HepG2 (cell line): ENCODE data around the gene DNAJB12. TPM values are rescaled to one million over a fixed set of nuclear protein-coding genes. Genes with fewer than 3 reads are reported as not detected.

Experiments
- AGO2 ChIP-seq: fragments of 200-400 bp; formaldehyde crosslinking; optimal IDR thresholded peaks from 2 replicates; pipeline ENCODE3; 2017; ENCODE audit warnings: mild to moderate bottlenecking, low read depth, low read length, moderate library complexity
- ARHGAP35 ChIP-seq: sonication (generic); formaldehyde crosslinking; IDR thresholded peaks from 2 replicates; pipeline ENCODE4 v1.9.0; 2022; ENCODE audit warnings: mild to moderate bottlenecking, inconsistent platforms, moderate library complexity, missing genetic modification reagents, borderline replicate concordance
- ARNTL ChIP-seq: sonication (generic); formaldehyde crosslinking; IDR thresholded peaks from 2 replicates; pipeline ENCODE4 v1.4.0; 2020; ENCODE audit warnings: mild to moderate bottlenecking, missing genetic modification reagents
- ATRX ChIP-seq: sonication (generic); formaldehyde crosslinking; IDR thresholded peaks from 2 replicates; pipeline ENCODE4 v1.4.0; 2020; ENCODE audit warnings: missing genetic modification reagents, borderline replicate concordance
- DMAP1 ChIP-seq: IDR thresholded peaks from 2 replicates; pipeline ENCODE4 v1.6.1; 2016
- HHEX ChIP-seq: IDR thresholded peaks from 2 replicates; pipeline ENCODE4 v1.6.1; 2016; ENCODE audit warnings: control low read depth
- IRX3 ChIP-seq: sonication (generic); formaldehyde crosslinking; IDR thresholded peaks from 2 replicates; pipeline ENCODE4 v1.8.1; 2023; ENCODE audit warnings: mild to moderate bottlenecking, low read depth, missing genetic modification reagents, borderline replicate concordance
- JDP2 ChIP-seq: sonication (generic); formaldehyde crosslinking; IDR thresholded peaks from 2 replicates; pipeline ENCODE4 v1.8.1; 2022; ENCODE audit warnings: missing genetic modification reagents, borderline replicate concordance
- ONECUT2 ChIP-seq: sonication (generic); formaldehyde crosslinking; IDR thresholded peaks from 2 replicates; pipeline ENCODE4 v1.4.0; 2020; ENCODE audit warnings: missing genetic modification reagents
- RBFOX2 ChIP-seq: fragments of 200-400 bp; formaldehyde crosslinking; IDR thresholded peaks from 2 replicates; pipeline ENCODE4 v1.6.1; 2017; ENCODE audit warnings: low read depth, mild to moderate bottlenecking, low read length
- REL ChIP-seq: sonication (generic); formaldehyde crosslinking; conservative IDR thresholded peaks from 2 replicates; pipeline ENCODE4 v1.8.0; 2022; ENCODE audit warnings: mild to moderate bottlenecking, missing genetic modification reagents, moderate library complexity
- RORA ChIP-seq: sonication (generic); formaldehyde crosslinking; IDR thresholded peaks from 2 replicates; pipeline ENCODE4 v1.5.0; 2020; ENCODE audit warnings: mild to moderate bottlenecking, missing genetic modification reagents, moderate library complexity
- SIX4 ChIP-seq: sonication (generic); formaldehyde crosslinking; IDR thresholded peaks from 2 replicates; pipeline ENCODE4 v1.4.0; 2020; ENCODE audit warnings: missing genetic modification reagents
- TBL1XR1 ChIP-seq: fragments of 150-350 bp; IDR thresholded peaks from 2 replicates; pipeline ENCODE4 v1.6.1; 2014; ENCODE audit warnings: borderline replicate concordance, low read length; ENCODE audit not compliant: partially characterized antibody
- ZNF292 ChIP-seq: sonication (generic); formaldehyde crosslinking; IDR thresholded peaks from 2 replicates; pipeline ENCODE4 v1.8.1; 2022; ENCODE audit warnings: mild to moderate bottlenecking, low read depth, missing genetic modification reagents, borderline replicate concordance
- ZSCAN30 ChIP-seq: sonication (generic); formaldehyde crosslinking; IDR thresholded peaks from 2 replicates; pipeline ENCODE4 v1.5.0; 2020; ENCODE audit warnings: mild to moderate bottlenecking, missing genetic modification reagents
- polyA plus RNA-seq, 8 experiments: library from polyadenylated mRNA; depleted of rRNA in 3 of 8; stranded (reverse) in 7 of 8; unstranded in 1 of 8; fragments of >200 nt; fragmentation: Illumina TruSeq in 4 of 8; extraction: Trizol in 4 of 8; gene quantifications; 2 replicates each; pipeline versions ENCODE4 v1.2.1 to v1.2.3, GENCODE V29; 2011 to 2016; ENCODE audit warnings: low read depth in 4 of 8, missing spikeins in 1 of 8, mixed read lengths in 1 of 8; ENCODE audit not compliant: insufficient read depth in 1 of 8
- total RNA-seq, 5 experiments: library from RNA; depleted of rRNA; stranded (reverse); fragments of >200 nt; fragmentation: Illumina TruSeq; extraction: Trizol; gene quantifications; 2 replicates each; pipeline ENCODE4 v1.2.3, GENCODE V29; 2016; ENCODE audit warnings: low read depth in 1 of 5
- TF ChIP-seq, protein P1 (sequence below): sonication (generic); formaldehyde crosslinking; IDR thresholded peaks from 2 replicates; pipeline ENCODE4 v1.8.1; 2023; ENCODE audit warnings: mild to moderate bottlenecking, missing genetic modification reagents
- TF ChIP-seq, protein P2 (sequence below): sonication (generic); formaldehyde crosslinking; IDR thresholded peaks from 2 replicates; pipeline ENCODE4 v1.4.0; 2020; ENCODE audit warnings: missing genetic modification reagents, mild to moderate bottlenecking, borderline replicate concordance
- TF ChIP-seq, protein P3 (sequence below): sonication (generic); formaldehyde crosslinking; IDR thresholded peaks from 2 replicates; pipeline ENCODE4 v1.4.0; 2020; ENCODE audit warnings: mild to moderate bottlenecking, missing genetic modification reagents
- TF ChIP-seq, protein P4 (sequence below): sonication (generic); formaldehyde crosslinking; IDR thresholded peaks from 2 replicates; pipeline ENCODE4 v1.4.0; 2020; ENCODE audit warnings: missing genetic modification reagents
- TF ChIP-seq, protein P5 (sequence below): sonication (generic); formaldehyde crosslinking; IDR thresholded peaks from 2 replicates; pipeline ENCODE4 v1.4.0; 2020; ENCODE audit warnings: mild to moderate bottlenecking, missing genetic modification reagents
- TF ChIP-seq, protein P6 (sequence below): IDR thresholded peaks from 2 replicates; pipeline ENCODE4 v1.6.1; 2012; ENCODE audit warnings: inconsistent platforms

Gene DNAJB12
- total and polyA plus RNA-seq, 2 of the 13 experiments (the other 11 are each of a cell fraction or from before 2014, with no cell fraction given) = 10.8 to 18.2 TPM

DNA sequence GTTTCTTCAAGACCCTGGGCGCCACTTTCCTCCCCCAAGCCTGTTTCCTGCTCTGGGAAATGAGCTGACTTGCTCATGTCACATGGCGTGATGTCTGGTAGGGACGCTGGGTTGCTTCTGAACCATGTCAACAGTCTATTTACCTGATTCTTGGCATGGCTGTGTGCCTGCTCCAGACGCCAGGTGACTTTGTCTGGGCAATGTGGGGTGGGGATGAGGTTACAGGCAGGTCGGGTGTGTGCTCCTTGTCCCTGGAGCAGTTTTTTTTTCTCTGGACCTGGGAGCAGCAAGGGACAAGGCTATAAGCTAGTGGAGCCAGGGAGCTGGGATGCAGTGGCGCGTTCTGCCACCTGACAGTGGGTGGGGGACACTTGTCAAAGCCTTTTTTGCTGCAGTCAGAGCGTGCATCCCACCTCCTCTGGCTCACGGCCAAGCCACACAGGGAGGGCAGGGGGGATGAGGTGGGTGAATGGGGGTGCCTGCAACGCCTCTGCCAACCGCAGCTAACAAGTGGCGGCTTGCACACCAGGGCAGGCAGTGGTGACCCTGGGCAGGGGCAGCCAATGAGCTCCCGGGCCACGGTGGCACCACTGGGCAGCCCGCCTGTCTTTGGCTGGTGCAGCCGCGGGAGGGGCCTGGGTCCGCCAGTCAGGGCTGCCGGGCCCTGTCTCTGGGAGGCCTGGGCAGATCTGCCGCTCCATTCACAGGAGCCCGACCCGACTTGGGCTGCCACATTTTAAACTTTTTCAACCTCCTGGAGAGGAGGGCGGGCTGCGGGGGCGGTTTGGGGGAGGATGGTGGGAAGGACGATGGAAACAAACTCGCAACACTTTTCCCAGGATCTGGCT, 22.9 kb downstream of the DNAJB12 start (continued):
- no peak for TF ChIP-seq ATRX (CRISPR knock-in tag)
- TF ChIP-seq, protein P1, sequence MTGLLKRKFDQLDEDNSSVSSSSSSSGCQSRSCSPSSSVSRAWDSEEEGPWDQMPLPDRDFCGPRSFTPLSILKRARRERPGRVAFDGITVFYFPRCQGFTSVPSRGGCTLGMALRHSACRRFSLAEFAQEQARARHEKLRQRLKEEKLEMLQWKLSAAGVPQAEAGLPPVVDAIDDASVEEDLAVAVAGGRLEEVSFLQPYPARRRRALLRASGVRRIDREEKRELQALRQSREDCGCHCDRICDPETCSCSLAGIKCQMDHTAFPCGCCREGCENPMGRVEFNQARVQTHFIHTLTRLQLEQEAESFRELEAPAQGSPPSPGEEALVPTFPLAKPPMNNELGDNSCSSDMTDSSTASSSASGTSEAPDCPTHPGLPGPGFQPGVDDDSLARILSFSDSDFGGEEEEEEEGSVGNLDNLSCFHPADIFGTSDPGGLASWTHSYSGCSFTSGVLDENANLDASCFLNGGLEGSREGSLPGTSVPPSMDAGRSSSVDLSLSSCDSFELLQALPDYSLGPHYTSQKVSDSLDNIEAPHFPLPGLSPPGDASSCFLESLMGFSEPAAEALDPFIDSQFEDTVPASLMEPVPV (CRISPR knock-in tag) = no peak
- peak; percentile 70; the same call in 1 of the 2 replicates for TF ChIP-seq ZNF292 (CRISPR knock-in tag)
- no peak for TF ChIP-seq ZSCAN30 (CRISPR knock-in tag)
- TF ChIP-seq, protein P2, sequence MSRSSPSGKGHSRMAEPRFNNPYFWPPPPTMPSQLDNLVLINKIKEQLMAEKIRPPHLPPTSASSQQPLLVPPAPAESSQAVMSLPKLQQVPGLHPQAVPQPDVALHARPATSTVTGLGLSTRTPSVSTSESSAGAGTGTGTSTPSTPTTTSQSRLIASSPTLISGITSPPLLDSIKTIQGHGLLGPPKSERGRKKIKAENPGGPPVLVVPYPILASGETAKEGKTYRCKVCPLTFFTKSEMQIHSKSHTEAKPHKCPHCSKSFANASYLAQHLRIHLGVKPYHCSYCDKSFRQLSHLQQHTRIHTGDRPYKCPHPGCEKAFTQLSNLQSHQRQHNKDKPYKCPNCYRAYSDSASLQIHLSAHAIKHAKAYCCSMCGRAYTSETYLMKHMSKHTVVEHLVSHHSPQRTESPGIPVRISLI (CRISPR knock-in tag) = peak; percentile 91
- 0 out of 2 replicates have a peak, but pooled peaks have one; percentile 62 for TF ChIP-seq ARHGAP35 (CRISPR knock-in tag)
- TF ChIP-seq HHEX (CRISPR knock-in tag) = no peak
- TF ChIP-seq, protein P3, sequence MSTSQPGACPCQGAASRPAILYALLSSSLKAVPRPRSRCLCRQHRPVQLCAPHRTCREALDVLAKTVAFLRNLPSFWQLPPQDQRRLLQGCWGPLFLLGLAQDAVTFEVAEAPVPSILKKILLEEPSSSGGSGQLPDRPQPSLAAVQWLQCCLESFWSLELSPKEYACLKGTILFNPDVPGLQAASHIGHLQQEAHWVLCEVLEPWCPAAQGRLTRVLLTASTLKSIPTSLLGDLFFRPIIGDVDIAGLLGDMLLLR (CRISPR knock-in tag) = peak; percentile 47; the same call in 1 of the 2 replicates
- no peak for TF ChIP-seq TBL1XR1
- TF ChIP-seq SIX4 (CRISPR knock-in tag) = no peak
- peak; percentile 62 for TF ChIP-seq ARNTL (CRISPR knock-in tag)
- TF ChIP-seq RBFOX2 = peak; percentile 69
- TF ChIP-seq, protein P4, sequence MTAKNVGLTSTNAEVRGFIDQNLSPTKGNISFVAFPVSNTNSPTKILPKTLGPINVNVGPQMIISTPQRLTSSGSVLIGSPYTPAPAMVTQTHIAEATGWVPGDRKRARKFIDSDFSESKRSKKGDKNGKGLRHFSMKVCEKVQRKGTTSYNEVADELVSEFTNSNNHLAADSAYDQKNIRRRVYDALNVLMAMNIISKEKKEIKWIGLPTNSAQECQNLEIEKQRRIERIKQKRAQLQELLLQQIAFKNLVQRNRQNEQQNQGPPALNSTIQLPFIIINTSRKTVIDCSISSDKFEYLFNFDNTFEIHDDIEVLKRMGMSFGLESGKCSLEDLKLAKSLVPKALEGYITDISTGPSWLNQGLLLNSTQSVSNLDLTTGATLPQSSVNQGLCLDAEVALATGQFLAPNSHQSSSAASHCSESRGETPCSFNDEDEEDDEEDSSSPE = peak; percentile 42; the same call in 1 of the 2 replicates
- TF ChIP-seq REL (CRISPR knock-in tag) = 0 out of 2 replicates have a peak, but pooled peaks have one; percentile 44
- TF ChIP-seq DMAP1 = no peak
- no peak for TF ChIP-seq ONECUT2
- TF ChIP-seq RORA (CRISPR knock-in tag) = no peak
- TF ChIP-seq, protein P5, sequence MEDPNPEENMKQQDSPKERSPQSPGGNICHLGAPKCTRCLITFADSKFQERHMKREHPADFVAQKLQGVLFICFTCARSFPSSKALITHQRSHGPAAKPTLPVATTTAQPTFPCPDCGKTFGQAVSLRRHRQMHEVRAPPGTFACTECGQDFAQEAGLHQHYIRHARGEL (CRISPR knock-in tag) = no peak
- TF ChIP-seq, protein P6, sequence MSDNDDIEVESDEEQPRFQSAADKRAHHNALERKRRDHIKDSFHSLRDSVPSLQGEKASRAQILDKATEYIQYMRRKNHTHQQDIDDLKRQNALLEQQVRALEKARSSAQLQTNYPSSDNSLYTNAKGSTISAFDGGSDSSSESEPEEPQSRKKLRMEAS = peak; percentile 39; the same call in 1 of the 2 replicates
- no peak for TF ChIP-seq JDP2 (CRISPR knock-in tag)
- TF ChIP-seq IRX3 = no peak
- peak; percentile 97 for TF ChIP-seq AGO2
